GOT3 (cell line): ENCODE data around the gene SMPD4.
"Not testable (repeated sequence)": the region's sequence is repeated elsewhere in the genome, so short reads cannot be mapped to it uniquely, and the experiment has no call there.

Experiments used
- DNase-seq: peaks from one replicate; lab custom pipeline; 2025; ENCODE audit warnings: mixed read lengths; lab: John Stamatoyannopoulos, UW

SMPD4 gene, protein sequence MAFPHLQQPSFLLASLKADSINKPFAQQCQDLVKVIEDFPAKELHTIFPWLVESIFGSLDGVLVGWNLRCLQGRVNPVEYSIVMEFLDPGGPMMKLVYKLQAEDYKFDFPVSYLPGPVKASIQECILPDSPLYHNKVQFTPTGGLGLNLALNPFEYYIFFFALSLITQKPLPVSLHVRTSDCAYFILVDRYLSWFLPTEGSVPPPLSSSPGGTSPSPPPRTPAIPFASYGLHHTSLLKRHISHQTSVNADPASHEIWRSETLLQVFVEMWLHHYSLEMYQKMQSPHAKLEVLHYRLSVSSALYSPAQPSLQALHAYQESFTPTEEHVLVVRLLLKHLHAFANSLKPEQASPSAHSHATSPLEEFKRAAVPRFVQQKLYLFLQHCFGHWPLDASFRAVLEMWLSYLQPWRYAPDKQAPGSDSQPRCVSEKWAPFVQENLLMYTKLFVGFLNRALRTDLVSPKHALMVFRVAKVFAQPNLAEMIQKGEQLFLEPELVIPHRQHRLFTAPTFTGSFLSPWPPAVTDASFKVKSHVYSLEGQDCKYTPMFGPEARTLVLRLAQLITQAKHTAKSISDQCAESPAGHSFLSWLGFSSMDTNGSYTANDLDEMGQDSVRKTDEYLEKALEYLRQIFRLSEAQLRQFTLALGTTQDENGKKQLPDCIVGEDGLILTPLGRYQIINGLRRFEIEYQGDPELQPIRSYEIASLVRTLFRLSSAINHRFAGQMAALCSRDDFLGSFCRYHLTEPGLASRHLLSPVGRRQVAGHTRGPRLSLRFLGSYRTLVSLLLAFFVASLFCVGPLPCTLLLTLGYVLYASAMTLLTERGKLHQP

DNA sequence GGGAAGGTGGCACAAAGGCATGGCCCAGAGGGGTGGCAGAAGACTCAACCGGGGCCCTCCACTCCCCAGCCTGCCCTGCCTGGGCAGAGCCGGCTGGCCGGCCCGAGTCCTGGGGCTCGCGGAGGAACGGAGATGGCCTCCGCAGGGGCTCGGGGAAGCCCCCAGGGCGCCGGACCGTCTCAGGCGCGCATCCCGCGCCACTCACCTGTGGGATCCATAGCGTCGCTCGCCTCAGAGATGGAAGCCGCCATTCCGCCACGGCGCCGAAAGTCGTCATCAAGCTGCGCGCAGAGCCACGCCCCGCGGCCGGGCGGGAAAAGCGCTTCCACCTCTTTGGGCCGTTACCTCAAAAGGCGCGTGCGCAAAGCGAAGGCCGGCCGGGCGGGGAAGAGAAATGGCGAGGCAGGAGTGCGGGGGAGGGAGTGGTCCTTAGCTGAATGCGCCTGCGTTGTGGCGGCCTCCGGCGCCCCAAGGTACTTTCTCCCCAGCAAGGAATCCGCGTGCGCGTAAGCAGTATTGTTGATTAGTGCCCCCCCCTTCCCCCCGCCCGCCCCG, at the start of gene SMPD4:
Gene SMPD4 (minus strand): TSS at position 278 of the 555 bp plus-strand sequence. CDS start 5,010 bp downstream, outside the sequence.
- DNase-seq: peak; percentile 94

DNA sequence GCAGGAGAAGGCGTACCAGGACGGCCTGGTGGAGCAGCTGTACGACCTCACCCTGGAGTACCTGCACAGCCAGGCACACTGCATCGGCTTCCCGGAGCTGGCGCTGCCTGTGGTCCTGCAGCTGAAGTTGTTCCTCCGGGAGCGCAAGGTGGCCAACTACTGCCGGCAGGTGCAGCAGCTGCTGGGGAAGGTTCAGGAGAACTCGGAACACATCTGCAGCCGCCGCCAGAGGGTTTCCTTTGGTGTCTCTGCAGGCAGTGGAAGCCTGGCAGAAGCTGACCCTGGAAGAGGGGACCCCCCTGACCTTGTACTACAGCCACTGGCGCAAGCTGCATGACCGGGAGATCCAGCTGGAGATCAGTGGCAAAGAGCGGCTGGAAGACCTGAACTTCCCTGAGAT, 49.5 kb upstream of the SMPD4 start:
- DNase-seq: not testable (repeated sequence)

DNA sequence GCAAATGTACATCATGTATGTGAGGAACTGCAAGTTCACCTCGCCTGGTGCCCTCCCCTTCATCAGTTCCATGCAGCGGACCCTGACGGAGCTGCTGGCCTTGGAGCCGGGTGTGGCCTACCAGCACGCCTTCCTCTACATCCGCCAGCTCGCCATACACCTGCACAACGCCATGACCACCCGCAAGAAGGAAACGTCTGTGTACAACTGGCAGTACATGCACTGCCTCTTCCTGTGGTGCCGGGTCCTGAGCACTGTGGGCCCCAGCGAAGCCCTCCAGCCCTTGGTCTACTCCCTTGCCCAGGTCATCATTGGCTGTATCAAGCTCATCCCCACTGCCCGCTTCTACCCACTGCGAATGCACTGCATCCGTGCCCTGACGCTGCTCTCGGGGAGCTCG, 49.0 kb upstream of the SMPD4 start:
- DNase-seq: not testable (repeated sequence)

DNA sequence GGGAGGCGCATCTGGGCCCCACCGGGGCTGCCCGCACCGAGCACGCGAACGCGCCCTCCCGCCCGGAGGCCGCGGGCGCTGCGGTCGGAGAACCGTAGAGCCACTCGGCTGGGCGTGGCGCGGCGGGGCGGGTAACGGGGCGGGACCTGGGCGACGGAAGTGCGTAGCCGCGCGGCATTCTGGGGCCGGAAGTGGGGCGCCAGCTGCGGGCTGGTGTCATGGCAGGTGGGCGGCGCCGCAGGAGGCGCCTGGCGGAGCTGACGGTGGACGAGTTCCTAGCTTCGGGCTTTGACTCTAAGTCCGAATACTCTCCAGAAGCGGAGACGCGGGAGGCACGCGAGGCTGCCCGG, 47.7 kb upstream of the SMPD4 start:
- DNase-seq: not testable (repeated sequence)

DNA sequence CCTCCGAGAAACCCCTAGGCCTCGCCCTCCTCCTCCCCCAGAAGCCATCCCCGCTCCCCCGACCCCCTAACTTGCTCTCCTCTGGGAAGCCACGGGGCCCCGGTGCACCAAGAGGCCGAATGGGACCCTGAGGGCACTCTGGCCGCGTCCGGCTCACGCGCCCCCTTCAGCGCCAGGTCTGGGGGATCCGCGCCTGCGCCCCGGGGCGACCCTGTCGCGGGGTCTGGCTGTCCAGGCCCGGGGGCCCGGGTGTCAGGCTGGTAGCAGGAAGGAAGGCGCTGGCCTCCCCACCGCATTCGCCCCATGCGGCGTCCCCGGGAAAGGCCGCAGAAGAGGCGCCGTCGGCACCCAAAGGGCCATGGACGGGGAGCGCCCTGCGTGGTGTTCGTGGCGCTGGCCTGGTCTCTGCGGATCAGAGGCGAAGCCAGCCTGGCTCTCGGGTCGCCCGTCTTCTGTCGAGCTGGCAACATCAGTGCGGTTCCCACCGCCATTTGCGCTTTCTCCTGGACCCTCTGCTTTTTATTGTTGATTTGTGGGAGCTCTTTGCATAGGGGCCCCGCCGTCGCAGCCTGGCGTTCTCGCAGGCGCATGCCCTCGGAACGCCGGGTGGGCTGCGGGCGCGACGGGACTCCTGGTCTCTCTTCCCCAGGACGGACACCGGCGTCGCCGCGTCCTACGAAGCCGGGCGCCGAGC, 47.2 kb upstream of the SMPD4 start:
- DNase-seq: not testable (repeated sequence)

DNA sequence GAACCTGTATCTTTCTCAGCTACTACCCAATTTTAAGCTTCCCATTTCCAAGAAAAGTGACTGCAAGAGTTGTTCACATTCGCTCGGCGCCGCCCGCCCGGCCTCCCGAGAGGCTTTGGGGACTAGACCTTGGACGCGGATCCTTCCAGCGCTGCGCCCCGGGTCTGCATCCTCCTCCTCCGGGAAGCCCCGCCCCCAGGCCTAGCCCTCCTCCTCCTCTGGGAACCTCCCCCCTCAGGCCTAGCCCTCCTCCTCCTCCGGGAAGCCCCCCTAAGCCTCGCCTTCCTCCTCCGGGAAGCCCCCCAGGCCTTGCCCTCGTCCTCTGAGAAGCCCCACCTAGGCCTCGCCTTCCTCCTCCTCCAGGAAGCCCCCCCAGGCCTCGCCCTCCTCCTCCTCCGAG, 46.6 kb upstream of the SMPD4 start:
- not testable (repeated sequence) for DNase-seq

DNA sequence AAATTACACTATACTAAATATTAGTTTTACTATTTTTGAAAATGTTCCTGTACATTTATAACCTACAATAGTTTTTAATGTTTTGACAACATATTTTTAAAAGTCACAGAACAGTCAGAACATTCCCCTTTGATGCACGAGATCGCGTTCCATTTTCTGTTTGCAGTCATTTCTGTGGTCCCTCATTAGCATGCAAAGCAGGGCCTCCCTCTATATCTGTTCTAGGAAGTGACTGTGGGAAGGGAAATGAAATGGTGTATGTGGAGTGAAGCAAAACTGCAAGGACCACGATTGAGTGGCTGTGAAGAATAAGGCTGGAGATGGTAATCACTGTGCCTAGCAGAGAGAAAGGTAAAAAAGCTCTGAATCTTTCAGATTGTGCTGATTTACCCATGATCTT, 41.1 kb upstream of the SMPD4 start:
- DNase-seq: not testable (repeated sequence)

DNA sequence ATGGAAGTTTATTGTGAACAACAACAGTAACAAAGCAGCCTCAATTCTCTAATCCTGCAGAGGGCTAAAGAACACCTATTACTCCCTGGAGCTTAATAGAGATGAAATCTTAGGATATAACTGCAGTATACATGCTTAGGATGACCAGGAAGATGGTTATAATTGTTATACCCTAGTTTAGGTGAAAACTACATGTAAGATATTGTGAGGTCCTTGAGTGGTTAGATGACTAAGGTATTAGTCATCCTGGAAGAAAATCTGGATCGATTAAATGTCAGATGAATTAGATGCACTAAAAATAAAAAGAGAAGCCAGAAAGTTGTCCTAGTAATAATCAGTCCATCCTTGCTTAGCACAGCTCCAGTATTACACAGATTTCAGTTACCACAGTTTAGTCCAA, 39.1 kb upstream of the SMPD4 start:
- not testable (repeated sequence) for DNase-seq

DNA sequence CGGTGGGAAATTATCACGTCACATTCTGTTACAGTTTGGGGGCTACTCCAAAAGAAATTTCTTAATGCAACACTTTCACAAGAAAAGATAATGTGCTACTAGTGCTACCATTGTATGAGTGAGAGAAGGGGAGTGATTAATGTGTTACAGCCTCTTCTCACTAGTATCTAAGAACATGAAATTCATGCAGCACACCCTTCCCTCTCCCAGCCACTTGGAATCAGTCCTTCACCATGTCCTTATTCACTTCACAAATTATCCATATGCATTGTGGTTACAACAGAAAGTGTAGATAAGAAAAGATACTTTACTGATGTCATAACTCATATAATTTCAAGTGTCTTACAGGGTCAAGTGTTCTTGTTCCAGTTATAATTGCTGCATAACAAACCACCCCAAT, 37.7 kb upstream of the SMPD4 start:
- not testable (repeated sequence) for DNase-seq

DNA sequence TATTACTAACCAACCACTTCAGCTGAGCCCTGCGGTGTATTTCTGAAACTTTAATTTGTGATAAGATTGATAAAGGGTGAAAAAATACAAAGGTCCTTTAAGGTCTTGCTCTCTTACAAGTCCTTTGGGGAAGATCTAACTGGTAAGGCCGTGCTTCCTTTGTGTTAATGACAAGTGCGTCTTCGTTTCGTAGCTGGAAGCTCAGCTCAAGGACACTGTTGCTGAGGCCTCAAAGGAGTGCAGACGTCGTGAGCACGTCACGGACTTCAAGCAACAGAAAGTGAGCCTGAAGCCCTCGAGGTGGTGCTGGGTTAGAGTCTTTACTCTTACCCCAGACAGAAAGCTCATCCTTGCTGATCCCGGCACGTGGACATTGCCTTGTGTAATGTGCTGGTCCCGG, 25.6 kb upstream of the SMPD4 start:
- not testable (repeated sequence) for DNase-seq

DNA sequence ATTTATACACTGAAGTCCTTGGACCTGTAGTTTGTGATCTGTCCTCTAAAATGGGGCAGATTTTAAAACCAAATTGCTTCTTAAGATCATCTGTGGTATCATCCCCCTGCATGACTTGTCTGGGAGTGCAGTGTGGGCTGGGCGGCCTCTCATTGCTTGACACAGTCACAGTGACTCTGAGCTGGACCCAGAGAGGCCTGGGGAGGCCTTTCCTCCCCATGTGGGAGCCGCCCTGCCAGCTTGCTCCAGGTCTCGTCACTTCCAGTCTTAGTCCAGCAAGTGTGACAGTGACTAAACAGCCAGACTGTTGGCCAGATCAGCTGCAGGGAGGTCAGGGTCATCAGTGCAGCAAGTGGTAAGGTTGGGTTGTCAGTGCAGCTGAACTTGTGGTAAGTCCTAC, 21.7 kb upstream of the SMPD4 start:
- not testable (repeated sequence) for DNase-seq

DNA sequence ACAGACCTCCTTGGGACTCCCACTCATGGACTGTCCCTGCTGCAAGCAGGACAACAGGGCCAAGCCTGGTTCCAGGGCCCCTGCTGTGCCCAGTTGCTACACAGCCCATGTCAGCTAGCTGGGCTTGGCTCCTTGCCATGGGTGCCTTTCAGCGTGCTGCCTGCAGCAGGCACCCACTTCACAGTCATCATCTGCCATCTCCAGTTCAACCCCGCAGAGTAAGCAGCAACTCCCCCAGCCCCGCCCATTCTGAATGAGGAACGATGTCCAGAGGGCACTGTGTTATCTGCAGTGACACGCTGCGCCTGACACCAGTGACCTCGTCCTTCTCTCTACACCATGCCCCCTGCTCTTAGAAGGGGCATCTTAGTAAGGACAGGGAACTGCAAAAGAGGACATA, 21.1 kb upstream of the SMPD4 start:
- DNase-seq: not testable (repeated sequence)

DNA sequence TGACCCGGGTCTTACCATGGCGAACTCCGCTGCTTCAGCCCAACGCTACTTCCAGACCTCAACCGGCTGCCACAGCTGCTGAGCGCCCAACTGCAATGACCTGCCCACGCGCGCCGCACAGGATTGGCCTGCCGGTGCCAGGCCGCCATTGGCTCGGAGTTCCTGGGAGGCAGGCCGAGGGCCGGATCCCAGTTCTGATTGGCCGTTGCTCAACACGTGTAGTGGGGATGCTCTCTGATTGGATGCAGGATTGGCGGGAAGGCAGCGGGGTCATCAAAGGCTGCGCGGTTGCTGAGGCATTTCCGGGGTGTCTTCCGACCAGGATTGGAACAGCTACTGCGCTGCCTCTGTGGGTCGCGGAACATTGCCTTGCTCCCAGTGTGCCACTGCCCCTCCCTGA, 16.9 kb upstream of the SMPD4 start, which contains the start of gene TUBA3E:
Gene TUBA3E (minus strand): TSS at position 97 of the 400 bp plus-strand sequence. CDS start 79 bp downstream, at position 18.
- DNase-seq: no peak

DNA sequence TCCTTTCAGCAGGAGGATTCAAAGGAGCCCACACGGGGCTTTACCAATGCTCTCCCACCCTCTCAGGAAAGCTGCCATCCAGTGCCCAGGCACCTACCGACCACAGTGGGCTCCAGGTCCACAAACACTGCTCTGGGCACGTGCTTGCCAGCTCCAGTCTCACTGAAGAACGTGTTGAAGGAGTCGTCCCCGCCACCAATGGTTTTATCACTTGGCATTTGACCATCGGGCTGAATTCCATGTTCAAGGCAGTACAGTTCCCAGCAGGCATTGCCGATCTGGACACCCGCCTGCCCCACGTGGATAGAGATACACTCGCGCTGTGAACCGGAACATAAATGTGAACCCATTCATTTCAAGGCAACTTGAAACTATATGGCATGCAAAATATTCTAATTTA, 14.7 kb upstream of the SMPD4 start:
- not testable (repeated sequence) for DNase-seq

DNA sequence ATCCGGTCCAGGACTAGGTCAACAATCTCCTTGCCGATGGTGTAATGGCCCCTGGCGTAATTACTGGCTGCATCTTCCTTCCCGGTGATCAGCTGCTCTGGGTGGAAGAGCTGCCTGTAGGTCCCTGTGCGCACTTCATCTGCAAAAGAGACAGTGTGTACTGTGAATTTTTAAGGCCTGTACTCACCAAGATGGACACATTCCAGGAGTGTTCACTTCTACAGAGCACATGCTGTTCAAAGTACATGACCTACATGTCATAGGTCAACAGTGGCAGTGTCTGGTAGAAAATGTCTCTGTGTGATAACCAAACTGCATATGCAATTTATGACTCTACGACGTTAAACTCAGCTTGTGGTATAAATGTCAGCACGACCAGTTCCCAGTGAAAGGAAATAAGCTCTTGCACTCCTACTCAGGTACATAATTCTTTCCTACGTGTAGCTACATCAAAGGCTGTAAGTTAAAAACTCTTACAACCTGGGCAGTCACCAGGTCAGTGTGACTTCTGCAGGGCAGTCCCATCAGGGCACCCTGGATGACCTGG, 13.8 kb upstream of the SMPD4 start:
- DNase-seq: not testable (repeated sequence)

DNA sequence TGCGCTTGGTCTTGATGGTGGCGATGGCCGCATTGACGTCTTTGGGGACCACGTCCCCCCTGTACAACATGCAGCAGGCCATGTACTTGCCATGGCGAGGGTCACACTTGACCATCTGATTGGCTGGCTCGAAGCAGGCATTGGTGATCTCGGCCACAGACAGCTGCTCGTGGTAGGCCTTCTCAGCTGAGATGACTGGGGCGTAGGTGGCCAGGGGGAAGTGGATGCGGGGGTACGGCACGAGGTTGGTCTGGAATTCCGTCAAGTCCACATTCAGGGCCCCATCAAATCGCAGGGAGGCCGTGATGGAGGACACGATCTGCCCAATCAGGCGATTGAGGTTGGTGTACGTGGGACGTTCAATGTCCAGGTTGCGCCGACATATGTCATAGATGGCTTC, 12.4 kb upstream of the SMPD4 start:
- not testable (repeated sequence) for DNase-seq

DNA sequence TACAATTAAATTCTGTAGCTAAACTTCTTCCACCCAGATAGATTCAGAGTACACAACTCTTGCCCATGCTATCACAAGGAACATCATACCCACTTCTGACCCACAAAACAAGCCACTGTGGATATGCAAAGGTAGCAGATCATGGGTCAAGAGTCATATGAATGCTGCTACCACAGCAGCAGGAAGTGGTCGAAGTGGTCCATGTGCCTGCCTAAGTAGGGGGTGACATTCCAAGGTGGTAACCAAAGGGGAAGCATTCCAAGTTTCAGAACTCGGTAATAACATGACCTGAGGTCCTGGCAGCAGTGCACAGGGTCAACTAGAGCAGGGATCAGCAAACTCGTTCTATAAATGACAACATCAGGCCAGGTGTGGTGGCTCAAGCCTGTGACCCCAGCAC, 11.0 kb upstream of the SMPD4 start:
- not testable (repeated sequence) for DNase-seq

DNA sequence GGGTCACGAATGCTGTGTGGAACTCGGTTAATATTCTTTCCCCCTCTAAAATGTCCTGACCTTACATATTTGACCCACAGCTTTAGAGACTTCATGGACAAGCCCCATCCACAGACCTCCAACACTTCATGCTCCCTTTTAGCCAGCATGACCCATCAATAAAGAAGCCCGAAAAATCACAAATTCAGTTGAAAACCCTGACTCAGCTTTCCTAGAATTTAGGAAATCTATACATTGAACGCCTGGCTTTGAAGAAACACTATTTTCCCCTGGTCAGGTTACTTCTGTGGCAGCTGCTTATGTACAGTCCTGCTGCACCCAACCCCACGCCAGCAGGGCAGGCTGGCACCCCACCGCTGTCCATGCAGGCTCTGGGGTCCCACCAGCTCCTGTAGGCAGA, 9.9 kb upstream of the SMPD4 start:
- DNase-seq: not testable (repeated sequence)

DNA sequence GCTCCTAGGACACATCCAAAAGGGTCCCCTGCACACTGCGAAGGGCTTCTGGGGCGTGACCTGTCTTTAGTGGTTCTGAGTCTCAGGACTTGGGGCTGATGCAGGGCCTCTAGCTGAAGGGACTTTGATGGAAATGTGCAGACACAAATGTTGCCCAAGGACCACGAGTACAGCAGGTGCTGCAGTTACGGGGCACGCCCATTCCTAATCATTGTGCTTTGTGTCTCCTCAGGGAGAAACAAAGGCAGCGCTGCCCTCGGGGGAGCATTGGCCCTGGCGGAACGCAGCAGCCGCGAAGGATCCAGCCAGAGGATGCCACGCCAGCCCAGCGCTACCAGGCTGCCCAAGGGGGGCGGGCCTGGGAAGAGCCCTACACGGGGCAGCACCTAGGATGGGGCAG, 8.8 kb upstream of the SMPD4 start:
- DNase-seq: no peak

DNA sequence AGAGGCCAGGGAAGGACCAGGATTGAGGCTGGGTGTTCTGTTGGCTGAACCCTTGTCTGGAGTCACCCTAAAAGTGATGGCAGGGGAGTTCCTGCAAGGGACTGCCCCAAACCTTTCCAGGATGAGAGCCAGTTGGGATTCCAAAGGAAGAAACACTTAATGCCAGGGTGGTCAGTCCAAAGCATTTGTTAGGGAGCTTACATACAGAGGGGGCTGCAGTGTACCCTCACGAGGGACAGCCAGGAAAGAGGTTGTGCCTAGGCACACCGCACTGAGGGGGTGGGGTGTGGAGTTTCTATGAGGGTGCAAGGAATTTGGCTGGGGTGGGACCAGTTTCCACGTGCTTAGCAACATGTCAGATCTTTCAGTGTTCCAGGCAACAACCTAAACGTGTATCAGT, 7.6 kb upstream of the SMPD4 start:
- DNase-seq: not testable (repeated sequence)
